Renal pelvis (tissue), 4 donors: ENCODE data around the gene TCF4. TPM values are rescaled to one million over a fixed set of nuclear protein-coding genes. Genes with fewer than 3 reads are reported as not detected.

ENCODE experiments used
- DNase-seq: peaks from one replicate; pipeline ENCODE4 v3.0.0-alpha.2; 2013
- polyA plus RNA-seq, 3 donors: library from polyadenylated mRNA; unstranded; fragments of 120-200 nt; gene quantifications; one replicate each; pipeline ENCODE4 v1.2.1, GENCODE V29; 2013; ENCODE audit not compliant: insufficient read length in 3 of 3

The TCF4 gene
- polyA plus RNA-seq, 3 donors, result 65.7 to 69.9 (median 67.2) TPM

GRCh38 chr18:55446996-55447671 lies 140.9 kb downstream of the TCF4 start:
- DNase-seq, result no peak

- no peak for DNase-seq
Measured at GRCh38 chr18:55444536-55444935, 143.5 kb downstream of the TCF4 start.

GRCh38 chr18:55443776-55444175 lies 144.2 kb downstream of the TCF4 start:
- DNase-seq, result no peak

GRCh38 chr18:55442561-55442960 lies 145.4 kb downstream of the TCF4 start:
- DNase-seq, result no peak

GRCh38 chr18:55440988-55441387 lies 147.0 kb downstream of the TCF4 start:
- DNase-seq, result no peak

- DNase-seq, result no peak
Measured at GRCh38 chr18:55439056-55439455, 148.9 kb downstream of the TCF4 start.

GRCh38 chr18:55435592-55435991 lies 152.4 kb downstream of the TCF4 start:
- no peak for DNase-seq

- DNase-seq, result no peak
Measured at GRCh38 chr18:55433648-55434047, 154.3 kb downstream of the TCF4 start.

- no peak for DNase-seq
Measured at GRCh38 chr18:55433140-55433539, 154.9 kb downstream of the TCF4 start.

- DNase-seq, result no peak
Measured at GRCh38 chr18:55432307-55433040, 155.5 kb downstream of the TCF4 start.

GRCh38 chr18:55430026-55430425 lies 158.0 kb downstream of the TCF4 start:
- no peak for DNase-seq

- no peak for DNase-seq
Measured at GRCh38 chr18:55427951-55428350, 160.0 kb downstream of the TCF4 start.

GRCh38 chr18:55425698-55426097 lies 162.3 kb downstream of the TCF4 start:
- DNase-seq, result no peak

GRCh38 chr18:55422456-55423180 lies 165.4 kb downstream of the TCF4 start:
- DNase-seq, result no peak

GRCh38 chr18:55421615-55422419 lies 166.2 kb downstream of the TCF4 start:
- DNase-seq, result no peak

GRCh38 chr18:55421308-55421614 lies 166.7 kb downstream of the TCF4 start:
- no peak for DNase-seq

GRCh38 chr18:55420665-55421307 lies 167.2 kb downstream of the TCF4 start:
- DNase-seq, result no peak

GRCh38 chr18:55419947-55420664 lies 167.9 kb downstream of the TCF4 start:
- no peak for DNase-seq

- no peak for DNase-seq
Measured at GRCh38 chr18:55419132-55419946, 168.7 kb downstream of the TCF4 start.

- no peak for DNase-seq
Measured at GRCh38 chr18:55418439-55418838, 169.6 kb downstream of the TCF4 start.
